SU-DHL-6 (cell line): ENCODE results near the gene TCF20.

Experiments used
- CTCF ChIP-seq: fragments of 200-600 bp; sonication (generic); IDR thresholded peaks from one replicate; pipeline ENCODE4 v1.5.1; 2017; ENCODE audit warnings: antibody characterized with exemption, mild to moderate bottlenecking, low read length, moderate library complexity; ENCODE audit not compliant: insufficient read depth, poor library complexity, severe bottlenecking
- EZH2phosphoT487 ChIP-seq: fragments of 200-600 bp; sonication (generic), shearing (Covaris generic); conservative IDR thresholded peaks from 2 replicates; pipeline ENCODE4 v1.6.1; 2018; ENCODE audit warnings: mild to moderate bottlenecking, antibody characterized with exemption, low read length, moderate library complexity, mixed read lengths

- TF ChIP-seq CTCF (no peak), EZH2phosphoT487 (no peak)
Measured at GRCh38 chr22:42288791-42289190, 18.3 kb upstream of the TCF20 start.
